Heart left ventricle (tissue), 16 donors: ENCODE measurements around the gene SEMA4D. TPM values are rescaled to one million over a fixed set of nuclear protein-coding genes. Genes with fewer than 3 reads are reported as not detected.

ENCODE experiments used
- ATAC-seq, 4 donors: fragments of 200-7000 bp; cut with Tn5 transposase; one replicate each; pipeline ENCODE4 v1.9.1; 2020 to 2022; ENCODE audit warnings: moderate library complexity in 4 of 4, mild to moderate bottlenecking in 3 of 4, moderate number of reproducible peaks in 1 of 4
- DNase-seq, 5 donors: peaks; one replicate each; pipeline ENCODE4 v3.0.0-alpha.2; 2020
- H3K27ac ChIP-seq, 12 donors: fragments of 200-600 bp; sonication (generic) in 4 of 12; one replicate each; pipeline versions ENCODE4 v1.5.0 to v1.8.0; 2016 to 2022; ENCODE audit warnings: mild to moderate bottlenecking in 2 of 12
- H3K27me3 ChIP-seq, 9 donors: fragments of 200-600 bp; sonication (generic) in 2 of 9; one replicate each; pipeline versions ENCODE4 v1.5.1 to v1.8.0; 2016 to 2022; ENCODE audit warnings: mild to moderate bottlenecking in 3 of 9
- H3K36me3 ChIP-seq, 9 donors: fragments of 200-600 bp; sonication (generic) in 2 of 9; one replicate each; pipeline versions ENCODE4 v1.5.0 to v1.8.0; 2018 to 2022; ENCODE audit warnings: mild to moderate bottlenecking in 2 of 9
- H3K4me1 ChIP-seq, 12 donors: fragments of 200-600 bp; sonication (generic) in 4 of 12; one replicate each; pipeline versions ENCODE4 v1.5.0 to v1.8.0; 2016 to 2022; ENCODE audit warnings: mild to moderate bottlenecking in 3 of 12
- H3K4me3 ChIP-seq, 12 donors: fragments of 200-600 bp; sonication (generic) in 4 of 12; one replicate each; pipeline versions ENCODE4 v1.5.0 to v1.8.0; 2017 to 2022; ENCODE audit warnings: mild to moderate bottlenecking in 9 of 12, moderate library complexity in 4 of 12
- H3K9me3 ChIP-seq, 12 donors: fragments of 200-600 bp; sonication (generic) in 4 of 12; one replicate each; pipeline versions ENCODE4 v1.5.0 to v1.8.0; 2016 to 2022; ENCODE audit warnings: mild to moderate bottlenecking in 1 of 12
- POLR2A ChIP-seq, 2 donors: fragments of 450-650 bp; IDR thresholded peaks; one replicate each; pipeline ENCODE4 v1.6.1; 2017; ENCODE audit warnings: antibody characterized with exemption in 2 of 2, mild to moderate bottlenecking in 2 of 2, moderate library complexity in 2 of 2
- WGBS, 4 donors: extraction: QIAGEN DNeasy Blood & Tissue Kit in 2 of 4; methylation state at CpG; one replicate each; pipeline versions ENCODE4 v1.1.5 to v1.1.7; 2013 to 2018; 5-methylcytosine and 5-hydroxymethylcytosine counted together
- intact Hi-C, 10 donors: fragments of 100-400 bp; cut with DNase I; formaldehyde crosslinking; loops; one replicate each; pipeline versions ENCODE4 v1.11.1 to v1.14.2; 2022
- polyA plus RNA-seq, 2 donors: library from polyadenylated mRNA; stranded (reverse); fragments of 200-250 nt; gene quantifications; one replicate each; pipeline ENCODE4 v1.2.3, GENCODE V29; 2013
- total RNA-seq, 9 donors: library from RNA; depleted of rRNA in 2 of 9; stranded (reverse); fragments of >200 nt in 2 of 9; fragmentation: NEBNext Ultra II Directional in 3 of 9; extraction: Animal tissue kit (Norgen Biotek cat#: 25700) in 3 of 9; gene quantifications; one replicate each; pipeline versions ENCODE4 v1.1.0 to v1.2.4, GENCODE V29; 2016 to 2023
- TF ChIP-seq, protein P1 (sequence below), 12 donors: fragments of 200-600 bp; sonication (generic) in 4 of 12; IDR thresholded peaks; one replicate each; pipeline versions ENCODE4 v1.5.0 to v1.8.0; 2018 to 2022; ENCODE audit warnings: antibody characterized with exemption in 12 of 12, mild to moderate bottlenecking in 5 of 12
- donor health status: ischemic (EF 13 %, LVEDD 7.1; RV severe dilation, severe dysfunction).
- donor health status: healthy with polysubstance abuse.
- donor health status: DM: no; HTN: yes; CAD: no.
- donor health status: DM: no; HTN: no; CAD: no.
- donor health status: ischemic (EF 25% LVEDD 6.9; RV normal size, moderate dysfunction).
- donor health status: ischemic (EF 25% LVEDD 5.7; RV mildly dilated, moderate dysfunction).
- donor health status: healthy.
- donor health status: DM: yes; HTN: yes; CAD: no.
- donor health status: ischemic (EF 35%, LVEDD 5.7; RV mildly dilated, moderate dysfunction).
- donor health status: nonischemic (EF 11% LVEDD 7.7; RV severe dilation, severe dysfunction).
- donor health status: DM: yes; HTN: yes; CAD: no.
- donor health status: PGD.
- donor health status: ischemic (EF 29% LVEDD 5.4; RV normal size, mild dysfunction).
- donor health status: nonischemic (EF 23%, LVEDD 6.1; RV moderate dilation, normal function).

SEMA4D gene
- total and polyA plus RNA-seq, 11 donors, result 4.0 to 59.8 (median 20.2) TPM

DNA sequence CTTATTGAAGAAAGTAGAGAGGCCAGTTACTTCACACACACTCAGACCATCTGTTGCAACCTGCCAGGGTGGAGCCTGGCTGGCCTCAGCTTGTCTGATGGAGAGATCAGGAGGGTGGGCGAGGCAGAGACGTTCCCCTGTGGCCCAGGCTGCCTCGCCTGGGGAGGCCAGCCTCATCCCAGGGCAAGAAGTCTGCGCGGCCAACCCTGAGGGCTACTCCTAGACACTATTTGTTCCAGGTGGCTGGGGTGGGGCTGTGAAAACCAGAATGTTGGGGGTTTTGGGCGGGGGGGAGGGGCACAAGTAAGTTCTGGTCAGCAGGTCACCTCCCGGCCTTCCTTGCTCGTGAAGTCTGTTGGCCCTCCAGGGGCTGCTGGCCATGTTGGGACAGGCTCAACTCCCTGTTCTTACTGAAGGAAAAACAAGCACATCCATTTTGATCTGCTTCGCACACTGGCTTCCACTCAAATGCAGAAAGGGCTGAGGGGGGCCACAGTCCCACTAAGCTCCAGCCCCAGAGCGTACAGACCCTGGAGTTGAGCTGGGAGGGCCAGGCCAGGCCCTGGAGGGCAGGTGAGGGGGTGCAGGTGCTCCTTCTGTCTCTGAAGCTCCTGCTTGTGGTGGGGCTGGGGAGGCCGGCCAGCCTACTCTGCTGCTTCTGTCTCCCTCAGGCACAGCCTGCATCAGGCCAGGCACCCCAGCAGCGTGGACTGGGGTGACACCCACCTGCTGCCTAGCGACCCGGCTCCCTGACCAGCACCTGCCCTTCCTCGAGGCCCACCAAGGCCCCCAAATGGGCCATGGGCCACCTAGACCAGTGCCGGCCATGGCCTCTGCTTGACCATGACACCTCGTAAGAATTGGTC is 133.0 kb downstream of the SEMA4D start:
- Histone ChIP-seq H3K4me1 (peaks cover 0 to 11% (median 8%) of the 10 kb centered on the region in 12 donors), H3K27ac (no peak overlapping the region), H3K27me3 (no peaks in the 10 kb centered on the region), H3K4me3 (no peak overlapping the region), H3K36me3 (peaks cover 0 to 39% (median 28%) of the 10 kb centered on the region in 9 donors), H3K9me3 (no peaks in the 10 kb centered on the region)
- intact Hi-C loops, result loop anchor here in 1 of 10 donors (10.0 kb wide), 1 partner anchor 180 kb away; no protein-coding TSS in a partner anchor
- TF ChIP-seq POLR2A (IDR thresholded peaks at IDR 0.05), result no peak
- TF ChIP-seq, protein P1, sequence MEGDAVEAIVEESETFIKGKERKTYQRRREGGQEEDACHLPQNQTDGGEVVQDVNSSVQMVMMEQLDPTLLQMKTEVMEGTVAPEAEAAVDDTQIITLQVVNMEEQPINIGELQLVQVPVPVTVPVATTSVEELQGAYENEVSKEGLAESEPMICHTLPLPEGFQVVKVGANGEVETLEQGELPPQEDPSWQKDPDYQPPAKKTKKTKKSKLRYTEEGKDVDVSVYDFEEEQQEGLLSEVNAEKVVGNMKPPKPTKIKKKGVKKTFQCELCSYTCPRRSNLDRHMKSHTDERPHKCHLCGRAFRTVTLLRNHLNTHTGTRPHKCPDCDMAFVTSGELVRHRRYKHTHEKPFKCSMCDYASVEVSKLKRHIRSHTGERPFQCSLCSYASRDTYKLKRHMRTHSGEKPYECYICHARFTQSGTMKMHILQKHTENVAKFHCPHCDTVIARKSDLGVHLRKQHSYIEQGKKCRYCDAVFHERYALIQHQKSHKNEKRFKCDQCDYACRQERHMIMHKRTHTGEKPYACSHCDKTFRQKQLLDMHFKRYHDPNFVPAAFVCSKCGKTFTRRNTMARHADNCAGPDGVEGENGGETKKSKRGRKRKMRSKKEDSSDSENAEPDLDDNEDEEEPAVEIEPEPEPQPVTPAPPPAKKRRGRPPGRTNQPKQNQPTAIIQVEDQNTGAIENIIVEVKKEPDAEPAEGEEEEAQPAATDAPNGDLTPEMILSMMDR (IDR thresholded peaks at IDR 0.05), result no peak
- DNase-seq (no peak), ATAC-seq (no peak)
- WGBS, 4 donors, result 86 to 95% (median 91%) methylated on average over 13 to 17 of the region's 17 CpGs

DNA sequence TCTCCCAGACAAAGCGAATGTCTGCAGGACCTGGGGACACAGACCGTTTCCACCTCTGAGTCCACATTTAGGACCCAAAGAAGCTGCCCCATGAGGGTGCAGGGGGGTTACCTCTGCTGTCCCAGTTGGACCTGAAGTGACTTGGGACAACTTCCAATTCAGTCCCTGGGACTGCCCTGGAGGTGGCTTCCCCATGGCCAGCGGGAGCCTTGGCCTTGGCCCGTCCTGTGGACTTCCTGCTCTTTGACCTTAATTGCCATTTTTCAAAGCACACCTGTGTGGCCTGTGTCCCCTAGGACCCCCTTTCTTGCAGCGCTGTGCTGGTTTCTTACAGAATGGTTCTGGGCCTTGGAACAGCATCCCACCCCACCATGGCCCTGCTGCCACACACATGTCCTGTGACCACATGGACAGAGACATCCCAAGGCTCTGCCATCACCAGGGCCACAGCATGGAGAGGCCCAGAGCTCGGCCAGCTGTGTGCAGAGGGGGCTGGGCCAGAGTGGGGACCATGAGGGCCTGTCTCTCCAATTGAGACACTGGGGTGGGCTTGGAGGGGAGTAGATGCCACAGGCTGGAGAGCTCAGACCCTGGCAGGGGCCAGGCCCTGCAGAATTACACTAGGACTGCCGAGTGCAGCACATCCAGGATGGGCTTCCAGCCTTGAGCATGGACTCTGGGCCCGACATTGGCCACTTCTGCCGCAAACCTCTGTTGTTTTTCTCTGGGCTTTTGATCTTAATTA is 133.8 kb downstream of the SEMA4D start:
- no peak for DNase-seq
- intact Hi-C loops, result loop anchor here in 1 of 10 donors (10.0 kb wide), 1 partner anchor 181 kb away; no protein-coding TSS in a partner anchor
- ATAC-seq, result no peak
- Histone ChIP-seq H3K9me3 (no peaks in the 10 kb centered on the region), H3K4me3 (no peak overlapping the region), H3K36me3 (peaks cover 0 to 47% (median 36%) of the 10 kb centered on the region in 9 donors), H3K4me1 (peaks cover 0 to 19% (median 15%) of the 10 kb centered on the region in 12 donors), H3K27me3 (no peaks in the 10 kb centered on the region), H3K27ac (no peak overlapping the region)
- 93 to 98% (median 95%) methylated on average over 9 of the region's 9 CpGs for WGBS, 4 donors
- no peak for TF ChIP-seq POLR2A (IDR thresholded peaks at IDR 0.05)
- TF ChIP-seq, protein P1 (IDR thresholded peaks at IDR 0.05), result no peak

DNA sequence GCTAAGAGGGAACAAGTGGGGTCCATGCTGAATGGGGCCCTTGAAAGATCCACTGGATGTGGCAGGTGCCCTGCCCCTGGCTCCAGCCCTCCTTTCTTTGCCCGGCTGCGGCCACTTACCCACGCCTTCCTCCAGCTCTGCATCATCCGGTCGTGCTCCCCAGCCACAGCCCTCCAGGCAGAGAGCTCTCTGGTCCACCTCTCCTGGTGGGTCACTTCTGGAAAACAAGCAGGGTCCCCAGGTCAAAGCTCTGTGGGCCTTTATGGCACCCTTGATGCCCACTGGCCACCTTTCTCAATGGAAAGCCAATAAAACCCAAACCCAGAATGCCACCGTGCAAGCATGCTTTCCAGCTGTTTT is 134.6 kb downstream of the SEMA4D start:
- H3K9me3 ChIP-seq, result no peaks in the 10 kb centered on the region
- ATAC-seq (no peak), DNase-seq (peak in 1 of 5 donors; percentile 11)
- no peaks in the 10 kb centered on the region for H3K27me3 ChIP-seq
- H3K36me3 ChIP-seq, result peaks cover 0 to 55% (median 44%) of the 10 kb centered on the region in 9 donors
- no peak for TF ChIP-seq POLR2A (IDR thresholded peaks at IDR 0.05)
- TF ChIP-seq, protein P1 (IDR thresholded peaks at IDR 0.05), result no peak
- no peak overlapping the region for H3K27ac ChIP-seq
- 93 to 95% (median 94%) methylated on average over 6 of the region's 6 CpGs for WGBS, 4 donors
- intact Hi-C loops, result loop anchor here in 1 of 10 donors (10.0 kb wide), 1 partner anchor 182 kb away; no protein-coding TSS in a partner anchor
- H3K4me1 ChIP-seq, result peaks cover 0 to 27% (median 19%) of the 10 kb centered on the region in 12 donors
- H3K4me3 ChIP-seq, result no peak overlapping the region
